Pancreas (tissue), 10 donors: Measurements from ENCODE around the gene SEMA4D. TPM values are rescaled to one million over a fixed set of nuclear protein-coding genes. Genes with fewer than 3 reads are reported as not detected.

Experiments
- ATAC-seq, 4 donors: fragments of 200-7000 bp; cut with Tn5 transposase; one replicate each; pipeline versions ENCODE4 v1.8.0 to v1.9.1; 2020; ENCODE audit warnings: mild to moderate bottlenecking in 4 of 4, moderate library complexity in 4 of 4
- DNase-seq, 6 donors: peaks; one replicate each; pipeline ENCODE4 v3.0.0-alpha.2; 2020
- FAIRE-seq: peaks from 2 replicates; lab custom pipeline; 2012; peaks lifted over from hg19 to GRCh38; lab: Jason Lieb, UNC
- H3K27ac ChIP-seq, 4 donors: fragments of 200-600 bp; sonication (generic); 1 replicate in 3 of 4; 2 replicates in 1 of 4; pipeline versions ENCODE4 v1.5.0 to v1.8.0; 2020
- H3K27me3 ChIP-seq, 4 donors: fragments of 200-600 bp; one replicate each; pipeline ENCODE4 v1.8.0; 2021
- H3K36me3 ChIP-seq, 3 donors: fragments of 200-600 bp; sonication (generic) in 1 of 3; one replicate each; pipeline versions ENCODE4 v1.5.0 to v1.8.0; 2020 to 2021
- H3K4me1 ChIP-seq, 3 donors: fragments of 200-600 bp; one replicate each; pipeline ENCODE4 v1.8.0; 2021
- H3K4me3 ChIP-seq, 4 donors: fragments of 200-600 bp; sonication (generic) in 2 of 4; one replicate each; pipeline versions ENCODE4 v1.5.0 to v1.8.0; 2020 to 2021
- H3K9me3 ChIP-seq, 4 donors: fragments of 200-600 bp; one replicate each; pipeline ENCODE4 v1.8.0; 2021
- WGBS, 2 donors: extraction: QIAGEN DNeasy Blood & Tissue Kit; methylation state at CpG; one replicate each; pipeline ENCODE4 v1.1.7; 2013; 5-methylcytosine and 5-hydroxymethylcytosine counted together
- intact Hi-C, 3 donors: fragments of 100-400 bp; cut with DNase I; formaldehyde crosslinking; loops; one replicate each; pipeline versions ENCODE4 v1.11.1 to v1.14.2; 2022
- polyA plus RNA-seq, 2 donors: library from polyadenylated mRNA; stranded (reverse); fragments of 200-250 nt; gene quantifications; one replicate each; pipeline ENCODE4 v1.2.3, GENCODE V29; 2013
- total RNA-seq, 6 donors: library from RNA; stranded (reverse); fragmentation: NEBNext Ultra II Directional in 4 of 6; extraction: Animal tissue kit (Norgen Biotek cat#: 25700) in 4 of 6; gene quantifications; one replicate each; pipeline versions ENCODE4 v1.2.1 to v1.2.4, GENCODE V29; 2021 to 2023
- TF ChIP-seq, protein P1 (sequence below), 4 donors: fragments of 200-600 bp; sonication (generic) in 3 of 4; IDR thresholded peaks; one replicate each; pipeline versions ENCODE4 v1.5.0 to v1.8.0; 2021; ENCODE audit warnings: antibody characterized with exemption in 4 of 4
- donor health status: healthy with polysubstance abuse.
- donor health status: DM: no; HTN: no; CAD: no; lungs with moderate emphysema.
- donor health status: DM: no; HTN: no; CAD: no.
- donor health status: control.
- donor health status: control.
- donor health status: Bipolar disorder and iron deficiency.
- donor health status: DM: yes; HTN: yes; CAD: no.
- donor health status: DM: no; HTN: no; CAD: no.
- donor health status: DM: no; HTN: no; CAD: no.
- donor health status: DM: yes; HTN: yes; CAD: no.

SEMA4D gene
- total and polyA plus RNA-seq, 8 donors: 7.1 to 29.7 (median 12.9) TPM

DNA sequence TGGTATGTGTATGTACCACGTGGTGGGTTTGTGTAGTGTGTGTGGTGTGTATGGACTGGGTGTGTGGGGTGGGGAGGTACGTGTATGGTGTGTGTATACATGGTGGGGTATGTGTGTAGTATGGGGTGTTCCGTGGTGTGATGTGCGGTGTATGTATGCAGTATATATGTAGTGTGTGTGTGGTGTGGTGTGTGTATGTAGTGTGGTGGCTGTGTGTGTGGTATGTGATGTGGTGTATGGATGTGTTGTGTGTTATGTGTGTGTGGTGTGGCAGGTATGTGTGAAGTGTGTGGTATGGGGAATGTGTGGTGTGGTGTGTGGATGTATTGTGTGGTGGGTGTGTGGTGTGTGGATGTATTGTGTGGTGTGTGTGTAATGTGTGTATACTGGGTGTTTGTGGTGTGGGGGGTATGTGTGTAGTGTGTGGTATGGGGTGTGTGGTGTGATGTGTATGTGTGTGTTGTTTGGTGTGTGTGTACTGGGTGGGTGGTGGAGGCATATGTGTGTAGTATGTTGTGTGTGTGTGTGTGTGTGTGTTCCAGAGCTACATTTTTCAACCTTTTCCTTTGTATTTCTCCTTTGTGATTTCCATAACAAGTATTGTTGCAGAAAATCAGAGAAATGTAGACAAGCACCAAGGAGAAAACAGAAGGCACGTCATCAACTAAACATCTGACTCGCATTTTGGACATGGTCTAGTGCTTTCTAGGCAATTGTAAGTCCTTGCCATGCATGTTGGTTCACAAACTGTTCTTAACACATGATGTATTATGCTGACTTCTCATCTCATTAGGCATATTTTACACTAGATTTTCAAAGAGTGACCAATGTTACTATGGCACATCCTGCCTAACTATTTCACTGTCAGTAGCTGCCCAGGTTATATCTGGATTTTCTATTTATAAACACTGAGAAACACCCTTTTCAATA is 13.2 kb downstream of the SEMA4D start:
- ATAC-seq (no peak), DNase-seq (no peak), FAIRE-seq (no peak)
- Histone ChIP-seq H3K4me1 (peaks cover 0 to 3% (median 0%) of the 10 kb centered on the region in 3 donors), H3K9me3 (no peaks in the 10 kb centered on the region), H3K4me3 (no peak overlapping the region), H3K27me3 (no peaks in the 10 kb centered on the region), H3K27ac (no peak overlapping the region), H3K36me3 (no peaks in the 10 kb centered on the region)
- intact Hi-C loops: no loop called here
- TF ChIP-seq, protein P1, sequence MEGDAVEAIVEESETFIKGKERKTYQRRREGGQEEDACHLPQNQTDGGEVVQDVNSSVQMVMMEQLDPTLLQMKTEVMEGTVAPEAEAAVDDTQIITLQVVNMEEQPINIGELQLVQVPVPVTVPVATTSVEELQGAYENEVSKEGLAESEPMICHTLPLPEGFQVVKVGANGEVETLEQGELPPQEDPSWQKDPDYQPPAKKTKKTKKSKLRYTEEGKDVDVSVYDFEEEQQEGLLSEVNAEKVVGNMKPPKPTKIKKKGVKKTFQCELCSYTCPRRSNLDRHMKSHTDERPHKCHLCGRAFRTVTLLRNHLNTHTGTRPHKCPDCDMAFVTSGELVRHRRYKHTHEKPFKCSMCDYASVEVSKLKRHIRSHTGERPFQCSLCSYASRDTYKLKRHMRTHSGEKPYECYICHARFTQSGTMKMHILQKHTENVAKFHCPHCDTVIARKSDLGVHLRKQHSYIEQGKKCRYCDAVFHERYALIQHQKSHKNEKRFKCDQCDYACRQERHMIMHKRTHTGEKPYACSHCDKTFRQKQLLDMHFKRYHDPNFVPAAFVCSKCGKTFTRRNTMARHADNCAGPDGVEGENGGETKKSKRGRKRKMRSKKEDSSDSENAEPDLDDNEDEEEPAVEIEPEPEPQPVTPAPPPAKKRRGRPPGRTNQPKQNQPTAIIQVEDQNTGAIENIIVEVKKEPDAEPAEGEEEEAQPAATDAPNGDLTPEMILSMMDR (IDR thresholded peaks at IDR 0.05): no peak
- WGBS, 2 donors: 87 to 94% methylated on average over 6 of the region's 6 CpGs

DNA sequence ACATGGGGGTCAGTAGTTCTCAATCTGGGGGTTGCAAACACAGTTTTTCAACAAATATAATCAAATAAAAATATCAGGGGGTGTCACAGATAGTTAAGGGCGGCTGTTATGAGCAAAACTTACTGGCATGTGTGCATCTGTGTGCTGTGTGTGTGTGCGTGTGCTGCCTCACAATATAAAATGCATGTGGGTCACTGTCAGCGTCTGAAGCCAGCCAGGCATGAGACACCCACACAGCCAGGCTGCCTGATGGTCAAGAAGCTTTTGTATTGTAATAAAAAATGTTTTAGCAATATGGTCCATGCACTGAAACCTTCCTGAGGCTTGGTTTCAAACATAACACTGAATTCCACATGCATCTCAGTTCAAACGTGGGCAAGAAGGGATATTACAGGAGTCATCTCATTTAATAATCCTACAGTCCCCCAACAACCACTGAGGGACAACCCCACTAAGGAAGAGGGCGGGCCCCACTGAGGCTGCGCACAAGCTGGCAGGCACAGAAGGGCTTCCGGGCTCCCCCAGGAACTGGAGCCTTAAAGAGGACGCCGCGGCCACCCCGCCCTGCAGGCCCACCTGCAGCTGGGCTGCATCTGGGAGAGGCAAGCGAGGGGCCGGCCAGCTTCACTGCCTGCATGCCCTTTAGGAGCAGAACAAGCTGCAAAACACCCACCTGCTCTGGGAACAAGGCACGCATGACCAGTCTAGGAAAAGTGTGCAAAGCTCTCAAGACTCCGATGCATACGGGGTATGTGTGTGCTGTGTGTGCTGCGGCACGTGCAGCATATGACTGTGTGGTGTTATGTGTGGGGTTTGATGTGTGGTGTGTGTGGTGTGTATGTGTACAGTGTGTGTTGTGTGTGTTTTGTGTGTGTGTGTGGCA is 14.1 kb downstream of the SEMA4D start:
- Histone ChIP-seq H3K9me3 (no peaks in the 10 kb centered on the region), H3K4me3 (no peak overlapping the region), H3K36me3 (no peaks in the 10 kb centered on the region), H3K4me1 (peaks cover 0 to 3% (median 0%) of the 10 kb centered on the region in 3 donors), H3K27me3 (no peaks in the 10 kb centered on the region), H3K27ac (no peak overlapping the region)
- TF ChIP-seq, protein P1 (IDR thresholded peaks at IDR 0.05): no peak
- intact Hi-C loops: no loop called here
- 89 to 91% methylated on average over 18 of the region's 18 CpGs for WGBS, 2 donors
- peak in 2 of 4 donors; percentile 25 to 29 for ATAC-seq
- no peak for FAIRE-seq
- no peak for DNase-seq

GRCh38 chr9:89482901-89483361 is 15.0 kb downstream of the SEMA4D start:
- no peak for DNase-seq
- TF ChIP-seq, protein P1 (IDR thresholded peaks at IDR 0.05): no peak
- Histone ChIP-seq H3K4me3 (no peak overlapping the region), H3K27me3 (no peaks in the 10 kb centered on the region), H3K9me3 (no peaks in the 10 kb centered on the region), H3K4me1 (peaks cover 0 to 6% (median 0%) of the 10 kb centered on the region in 3 donors), H3K36me3 (no peaks in the 10 kb centered on the region), H3K27ac (no peak overlapping the region)
- WGBS, 2 donors: 88 to 95% methylated on average over 9 of the region's 9 CpGs
- ATAC-seq: no peak
- no peak for FAIRE-seq
- intact Hi-C loops: no loop called here

- Histone ChIP-seq H3K27me3 (no peaks in the 10 kb centered on the region), H3K4me1 (peaks cover 0 to 4% (median 0%) of the 10 kb centered on the region in 3 donors), H3K9me3 (no peaks in the 10 kb centered on the region), H3K36me3 (no peaks in the 10 kb centered on the region), H3K4me3 (no peak overlapping the region), H3K27ac (no peak overlapping the region)
- no peak for ATAC-seq
- intact Hi-C loops: no loop called here
- DNase-seq: peak in 1 of 6 donors; percentile 41
- TF ChIP-seq, protein P1 (IDR thresholded peaks at IDR 0.05): no peak
- no peak for FAIRE-seq
- whole genome bisulfite sequencing, 2 donors: 66 to 77% methylated on average over 15 of the region's 15 CpGs
Observed at GRCh38 chr9:89482056-89482851, 15.7 kb downstream of the SEMA4D start.
